Measurements from ENCODE around the gene FAM25A.
"Not testable (repeated sequence)": the region's sequence is repeated elsewhere in the genome, so short reads cannot be mapped to it uniquely, and the experiment has no call there.

The FAM25A gene

DNA sequence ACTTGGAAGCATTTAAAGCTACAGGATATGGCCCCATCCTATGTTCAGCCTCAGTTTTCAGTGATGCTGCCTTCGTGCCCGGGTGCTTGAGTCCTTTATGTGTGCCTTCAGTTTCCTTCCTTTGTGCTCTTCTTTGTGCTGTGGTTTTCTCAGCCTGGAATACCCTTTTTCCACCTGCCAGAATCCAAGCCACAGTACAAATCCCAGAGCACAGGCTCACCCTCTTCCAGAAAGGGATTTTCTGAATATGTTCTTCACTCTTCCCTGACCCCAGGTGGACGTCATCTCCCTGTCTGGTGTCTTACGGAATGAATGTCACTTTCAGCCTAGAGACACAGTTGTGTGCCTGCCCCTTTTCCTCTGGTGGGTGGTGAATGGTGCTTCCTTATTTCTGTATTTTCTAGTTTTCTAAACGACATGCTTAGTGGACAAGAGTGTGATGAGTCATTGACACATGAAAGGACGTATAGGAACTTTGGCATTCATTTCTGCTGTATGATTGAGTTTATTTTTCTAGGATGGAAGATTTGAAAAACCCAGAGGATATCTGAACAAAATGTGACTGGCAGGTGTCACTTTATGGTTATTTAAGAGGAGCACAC lies 20.2 kb upstream of the FAM25A start:
- not testable (repeated sequence) for H3K9ac ChIP-seq (ENCODE audit: low read length); H3K27ac ChIP-seq (ENCODE audit: low read depth, low read length); H3K4ac ChIP-seq (ENCODE audit: low read depth, low read length); H3K79me2 ChIP-seq (ENCODE audit: control insufficient read depth, insufficient read depth, low read length, poor library complexity); H3K4me1 ChIP-seq (ENCODE audit: control insufficient read depth in 1 of 2, insufficient read depth in 2 of 2, low read length in 2 of 2); H2AFZ ChIP-seq (ENCODE audit: insufficient read depth, low read length, poor library complexity); H4K12ac ChIP-seq (ENCODE audit: low read depth, low read length); H3K4me3 ChIP-seq (ENCODE audit: low read depth, low read length); H4K8ac ChIP-seq (ENCODE audit: low read depth, low read length); H2BK5ac ChIP-seq (ENCODE audit: low read depth, low read length, poor library complexity); H3K14ac ChIP-seq (ENCODE audit: low read length); H4K91ac ChIP-seq (ENCODE audit: low read depth, low read length); H3K4me2 ChIP-seq (ENCODE audit: low read length); H3K36me3 ChIP-seq (ENCODE audit: control insufficient read depth in 1 of 2, insufficient read depth in 2 of 2, low read length in 2 of 2); H3K23ac ChIP-seq (ENCODE audit: low read length); H2BK12ac ChIP-seq (ENCODE audit: low read length); H3K27me3 ChIP-seq (ENCODE audit: insufficient read depth, low read length); H3K79me1 ChIP-seq (ENCODE audit: low read length); H3K18ac ChIP-seq (ENCODE audit: low read length); H2AK5ac ChIP-seq (ENCODE audit: low read length); H2BK120ac ChIP-seq (ENCODE audit: insufficient read depth, low read length, poor library complexity); H3K9me3 ChIP-seq (ENCODE audit: insufficient read depth, low read depth, low read length)
- DNase-seq = peak in 1 of 2 donors; percentile 20
- WGBS (ENCODE audit: extremely low coverage, insufficient coverage, insufficient read length) = no CpG with 5 or more reads among the region's 6 CpGs

DNA sequence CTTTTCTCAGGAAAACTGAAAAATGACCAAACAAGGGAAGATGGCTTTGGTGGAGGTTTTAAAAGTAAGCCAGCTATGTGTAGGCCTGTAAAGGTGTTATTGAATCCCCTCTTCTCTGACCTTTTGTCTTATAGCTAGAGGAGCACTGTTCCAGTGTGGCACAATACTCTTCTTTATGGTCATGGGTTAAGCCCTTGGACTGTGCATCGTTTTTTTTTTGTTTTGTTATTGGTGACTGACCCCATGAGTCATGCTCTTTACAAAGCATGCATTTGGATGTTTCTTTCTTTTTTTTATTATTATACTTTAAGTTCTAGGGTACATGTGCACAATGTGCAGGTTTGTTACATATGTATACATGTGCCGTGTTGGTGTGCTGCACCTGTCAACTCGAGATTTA lies 19.6 kb upstream of the FAM25A start:
- H2AFZ ChIP-seq (ENCODE audit: insufficient read depth, low read length, poor library complexity) = no peak overlapping the region
- no peak for DNase-seq
- H3K79me1 ChIP-seq (ENCODE audit: low read length) = no peaks in the 10 kb centered on the region
- H2BK120ac ChIP-seq (ENCODE audit: insufficient read depth, low read length, poor library complexity) = no peak overlapping the region
- no peaks in the 10 kb centered on the region for H3K27me3 ChIP-seq (ENCODE audit: insufficient read depth, low read length)
- no peak overlapping the region for H2AK5ac ChIP-seq (ENCODE audit: low read length)
- no peak overlapping the region for H4K91ac ChIP-seq (ENCODE audit: low read depth, low read length)
- no peak overlapping the region for H3K18ac ChIP-seq (ENCODE audit: low read length)
- no peak overlapping the region for H3K4ac ChIP-seq (ENCODE audit: low read depth, low read length)
- H2BK12ac ChIP-seq (ENCODE audit: low read length) = no peak overlapping the region
- no peak overlapping the region for H4K8ac ChIP-seq (ENCODE audit: low read depth, low read length)
- H3K14ac ChIP-seq (ENCODE audit: low read length) = no peak overlapping the region
- no peaks in the 10 kb centered on the region for H3K9me3 ChIP-seq (ENCODE audit: insufficient read depth, low read depth, low read length)
- no peak overlapping the region for H2BK5ac ChIP-seq (ENCODE audit: low read depth, low read length, poor library complexity)
- no peaks in the 10 kb centered on the region for H3K36me3 ChIP-seq (ENCODE audit: control insufficient read depth in 1 of 2, insufficient read depth in 2 of 2, low read length in 2 of 2)
- no peak overlapping the region for H3K27ac ChIP-seq (ENCODE audit: low read depth, low read length)
- H3K23ac ChIP-seq (ENCODE audit: low read length) = no peak overlapping the region
- H4K12ac ChIP-seq (ENCODE audit: low read depth, low read length) = no peak overlapping the region
- H3K4me3 ChIP-seq (ENCODE audit: low read depth, low read length) = no peak overlapping the region
- H3K4me2 ChIP-seq (ENCODE audit: low read length) = no peak overlapping the region
- H3K79me2 ChIP-seq (ENCODE audit: control insufficient read depth, insufficient read depth, low read length, poor library complexity) = no peaks in the 10 kb centered on the region
- WGBS (ENCODE audit: extremely low coverage, insufficient coverage, insufficient read length) = no CpG with 5 or more reads among the region's 3 CpGs
- no peak overlapping the region for H3K9ac ChIP-seq (ENCODE audit: low read length)
- no peaks in the 10 kb centered on the region for H3K4me1 ChIP-seq (ENCODE audit: control insufficient read depth in 1 of 2, insufficient read depth in 2 of 2, low read length in 2 of 2)

DNA sequence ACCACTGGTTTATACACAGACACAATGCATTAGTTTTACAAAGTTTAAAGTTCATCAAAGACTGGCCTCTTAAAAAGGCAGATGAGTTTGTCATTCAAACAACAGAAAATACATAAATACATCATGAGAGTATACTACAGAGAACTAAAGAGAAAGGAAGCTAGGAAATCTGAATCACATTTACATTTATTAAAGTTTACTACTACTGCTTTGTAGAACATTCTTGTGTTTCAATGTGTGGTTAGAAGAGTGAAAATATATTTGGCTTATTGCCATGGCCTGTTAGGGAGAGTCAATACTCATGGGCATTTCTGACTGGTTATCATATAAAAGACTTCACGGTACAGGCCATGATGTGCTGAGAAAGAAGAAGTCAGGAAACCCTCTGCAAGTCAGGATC lies 13.0 kb upstream of the FAM25A start:
- not testable (repeated sequence) for H3K4me1 ChIP-seq (ENCODE audit: control insufficient read depth in 1 of 2, insufficient read depth in 2 of 2, low read length in 2 of 2); H2BK120ac ChIP-seq (ENCODE audit: insufficient read depth, low read length, poor library complexity); H3K18ac ChIP-seq (ENCODE audit: low read length); H2AFZ ChIP-seq (ENCODE audit: insufficient read depth, low read length, poor library complexity); H2BK5ac ChIP-seq (ENCODE audit: low read depth, low read length, poor library complexity); H4K91ac ChIP-seq (ENCODE audit: low read depth, low read length); H2BK12ac ChIP-seq (ENCODE audit: low read length); H3K27me3 ChIP-seq (ENCODE audit: insufficient read depth, low read length); H3K9ac ChIP-seq (ENCODE audit: low read length); H3K4me3 ChIP-seq (ENCODE audit: low read depth, low read length); H3K4me2 ChIP-seq (ENCODE audit: low read length); H3K79me1 ChIP-seq (ENCODE audit: low read length); H3K9me3 ChIP-seq (ENCODE audit: insufficient read depth, low read depth, low read length); H3K36me3 ChIP-seq (ENCODE audit: control insufficient read depth in 1 of 2, insufficient read depth in 2 of 2, low read length in 2 of 2); H2AK5ac ChIP-seq (ENCODE audit: low read length); H4K8ac ChIP-seq (ENCODE audit: low read depth, low read length); H3K14ac ChIP-seq (ENCODE audit: low read length); DNase-seq; H3K4ac ChIP-seq (ENCODE audit: low read depth, low read length); H3K79me2 ChIP-seq (ENCODE audit: control insufficient read depth, insufficient read depth, low read length, poor library complexity); H3K27ac ChIP-seq (ENCODE audit: low read depth, low read length); H3K23ac ChIP-seq (ENCODE audit: low read length); H4K12ac ChIP-seq (ENCODE audit: low read depth, low read length)
- no CpG with 5 or more reads among the region's 1 CpG for WGBS (ENCODE audit: extremely low coverage, insufficient coverage, insufficient read length)

DNA sequence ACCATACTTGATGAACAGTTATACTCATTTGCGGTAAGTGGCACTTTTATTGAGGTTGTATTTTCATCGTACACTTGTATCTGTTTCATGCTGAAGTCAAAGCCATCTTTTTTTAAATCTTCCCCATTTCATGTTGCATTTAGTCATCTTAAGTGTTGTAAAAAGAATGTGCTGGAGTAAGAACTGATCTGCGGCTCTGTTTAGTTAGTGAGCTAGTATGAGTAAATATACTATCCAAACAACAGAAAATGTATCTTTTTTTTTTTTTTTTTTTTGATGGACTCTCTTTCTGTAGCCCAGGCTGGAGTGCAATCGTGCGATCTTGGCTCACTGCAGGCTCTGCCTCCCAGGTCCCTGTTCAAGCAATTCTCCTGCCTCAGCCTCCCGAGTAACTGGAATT lies 12.4 kb upstream of the FAM25A start:
- WGBS (ENCODE audit: extremely low coverage, insufficient coverage, insufficient read length) = no CpG with 5 or more reads among the region's 6 CpGs
- H2AK5ac ChIP-seq (ENCODE audit: low read length) = not testable (repeated sequence)

More for the DNA sequence above, 12.4 kb upstream of the FAM25A start:
- not testable (repeated sequence) for H3K23ac ChIP-seq (ENCODE audit: low read length); H3K79me1 ChIP-seq (ENCODE audit: low read length); H3K4me2 ChIP-seq (ENCODE audit: low read length); H3K18ac ChIP-seq (ENCODE audit: low read length); H3K14ac ChIP-seq (ENCODE audit: low read length); H3K4me1 ChIP-seq (ENCODE audit: control insufficient read depth in 1 of 2, insufficient read depth in 2 of 2, low read length in 2 of 2); H2AFZ ChIP-seq (ENCODE audit: insufficient read depth, low read length, poor library complexity); H2BK12ac ChIP-seq (ENCODE audit: low read length); H3K4me3 ChIP-seq (ENCODE audit: low read depth, low read length); H3K27ac ChIP-seq (ENCODE audit: low read depth, low read length); H3K4ac ChIP-seq (ENCODE audit: low read depth, low read length); H2BK120ac ChIP-seq (ENCODE audit: insufficient read depth, low read length, poor library complexity); H4K91ac ChIP-seq (ENCODE audit: low read depth, low read length); H3K9ac ChIP-seq (ENCODE audit: low read length); H4K8ac ChIP-seq (ENCODE audit: low read depth, low read length); H3K36me3 ChIP-seq (ENCODE audit: control insufficient read depth in 1 of 2, insufficient read depth in 2 of 2, low read length in 2 of 2); DNase-seq; H4K12ac ChIP-seq (ENCODE audit: low read depth, low read length); H3K79me2 ChIP-seq (ENCODE audit: control insufficient read depth, insufficient read depth, low read length, poor library complexity); H3K9me3 ChIP-seq (ENCODE audit: insufficient read depth, low read depth, low read length); H3K27me3 ChIP-seq (ENCODE audit: insufficient read depth, low read length); H2BK5ac ChIP-seq (ENCODE audit: low read depth, low read length, poor library complexity)
